COLO829 (cell line): Measurements from ENCODE around the gene SVIL.
"Not testable (repeated sequence)": the region's sequence is repeated elsewhere in the genome, so short reads cannot be mapped to it uniquely, and the experiment has no call there.

Source experiments
- DNase-seq: peaks from one replicate; pipeline ENCODE4 v3.0.0; 2012; ENCODE audit warnings: low spot score

Gene SVIL

GRCh38 chr10:29515104-29515503, 119.7 kb downstream of the SVIL start:
- DNase-seq: not testable (repeated sequence)

DNA sequence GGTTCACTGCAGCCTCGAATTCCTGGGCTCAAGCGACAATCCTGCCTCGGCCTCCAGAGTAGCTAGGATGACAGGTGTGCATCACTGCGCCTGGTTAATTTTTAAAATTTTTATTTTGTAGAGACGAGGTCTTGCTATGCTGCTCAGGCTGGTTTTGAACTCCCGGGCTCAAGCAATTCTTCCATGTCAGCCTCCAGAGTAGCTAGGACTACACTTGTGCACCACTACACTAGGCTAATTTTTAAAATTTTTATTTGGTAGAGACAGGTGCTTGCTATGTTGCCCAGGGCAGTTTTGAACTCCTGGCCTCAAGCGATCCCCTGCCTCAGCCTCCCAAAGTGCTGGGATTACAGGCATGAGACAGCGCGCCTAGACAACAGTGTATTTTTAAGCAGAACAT, 120.5 kb downstream of the SVIL start:
- no peak for DNase-seq

DNA sequence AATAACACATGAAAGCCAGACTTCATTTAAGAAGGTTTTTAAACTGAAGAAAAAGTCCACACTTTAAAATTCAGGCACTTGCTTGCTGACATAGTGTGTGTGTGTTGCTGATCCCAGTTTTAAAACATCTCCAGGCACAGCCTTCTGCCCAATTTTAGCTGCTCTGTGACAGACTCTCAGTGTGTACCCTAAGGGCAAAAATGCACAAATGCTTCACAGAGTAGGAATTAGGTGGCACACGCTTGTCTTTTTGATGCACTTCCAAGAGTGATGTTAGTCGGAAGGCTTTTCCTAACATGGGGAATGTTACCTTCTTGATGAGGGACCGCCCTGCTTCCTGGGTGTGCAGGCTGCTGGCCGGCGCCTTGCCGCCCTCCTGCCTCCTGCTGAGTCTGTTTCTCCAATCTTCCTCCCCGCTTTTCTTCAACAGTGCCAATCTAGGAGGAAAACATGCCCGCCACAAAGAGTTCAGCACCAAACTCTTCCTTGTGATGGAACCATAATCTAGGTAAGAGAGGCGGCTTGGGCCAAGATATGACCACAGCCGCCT, 122.3 kb downstream of the SVIL start:
- DNase-seq: no peak

GRCh38 chr10:29511806-29512205, 123.0 kb downstream of the SVIL start:
- DNase-seq: not testable (repeated sequence)

DNA sequence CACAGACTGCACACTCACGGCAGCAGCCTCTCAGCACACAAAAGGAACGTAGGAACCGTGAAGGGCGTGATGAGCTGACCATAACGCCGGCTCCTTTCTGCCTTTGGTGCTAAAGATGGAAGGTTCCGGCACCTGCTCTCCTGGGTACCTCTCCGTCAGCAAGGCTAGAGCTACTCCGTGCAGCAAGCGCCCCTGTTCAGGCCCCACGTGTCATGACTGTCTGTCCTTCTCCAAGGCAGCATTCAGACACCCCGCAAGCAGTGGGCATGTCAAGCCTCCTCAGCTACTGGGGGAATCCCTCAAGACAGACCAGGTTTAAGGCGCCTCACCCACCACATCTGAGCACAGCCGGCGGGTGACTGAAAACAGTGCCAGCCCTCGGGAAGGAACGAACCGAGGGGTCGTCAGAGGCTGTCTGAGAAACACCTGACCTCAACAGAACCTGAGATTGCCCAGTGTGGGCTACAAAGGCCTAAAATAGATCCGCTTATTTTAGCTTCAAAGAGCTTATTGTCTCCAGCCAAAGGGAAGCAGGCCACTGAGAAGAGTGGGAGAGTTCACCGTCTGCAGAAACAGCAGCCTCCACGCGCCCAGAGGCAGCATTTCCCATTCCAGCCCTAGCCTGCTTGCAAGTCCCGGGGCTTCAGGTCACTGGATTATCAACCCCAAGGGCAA, 124.2 kb downstream of the SVIL start:
- not testable (repeated sequence) for DNase-seq

DNA sequence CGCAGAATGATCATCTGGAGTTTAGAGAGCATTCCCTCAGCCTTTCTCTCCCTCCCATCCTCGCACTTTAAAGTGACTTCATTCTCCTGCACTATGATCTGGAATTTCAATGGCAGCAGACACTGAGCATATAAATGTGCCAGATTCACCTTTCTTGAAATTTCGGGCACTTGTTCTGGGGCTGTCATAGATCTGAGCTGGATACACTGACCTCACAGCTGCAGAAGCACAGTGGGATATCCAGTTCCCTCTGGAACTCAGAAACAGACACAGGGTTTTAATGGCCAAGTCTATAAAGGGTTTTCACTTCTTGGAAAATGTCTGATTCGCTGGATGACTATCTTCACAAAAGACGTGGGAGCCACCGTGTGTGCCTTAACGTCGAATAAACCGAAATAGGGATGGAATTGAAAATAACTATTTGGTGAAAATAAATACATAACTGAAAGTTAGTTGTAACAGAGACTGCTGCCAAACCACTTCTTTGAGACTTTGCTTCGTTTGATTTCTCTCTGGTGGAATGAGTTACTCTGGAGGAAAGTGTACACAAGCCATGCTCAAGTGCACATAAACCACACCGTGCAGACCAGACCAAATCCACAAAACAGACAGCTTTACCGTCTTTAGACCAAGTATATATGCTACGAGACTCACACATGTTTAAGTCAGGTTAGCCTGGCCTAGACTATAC, 126.1 kb downstream of the SVIL start:
- no peak for DNase-seq

DNA sequence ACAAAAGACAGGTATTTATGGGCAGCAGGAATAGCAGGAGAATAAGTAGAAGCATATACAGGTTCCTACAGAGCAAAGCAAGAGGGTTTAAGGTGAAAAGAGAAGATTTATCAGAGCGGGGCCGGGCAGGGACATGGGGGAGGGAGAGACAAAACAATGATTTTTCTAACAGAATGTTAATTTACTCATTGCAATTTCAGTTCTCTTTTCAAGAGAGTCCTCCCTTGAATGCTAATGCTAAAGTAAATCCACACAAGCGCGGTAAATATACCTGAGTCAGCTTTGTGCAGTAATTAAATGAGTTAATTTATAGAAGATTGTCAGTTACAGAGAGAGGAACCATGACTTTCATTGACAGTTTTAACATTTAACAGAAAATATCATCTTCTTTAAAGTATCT, 127.0 kb downstream of the SVIL start:
- not testable (repeated sequence) for DNase-seq

DNA sequence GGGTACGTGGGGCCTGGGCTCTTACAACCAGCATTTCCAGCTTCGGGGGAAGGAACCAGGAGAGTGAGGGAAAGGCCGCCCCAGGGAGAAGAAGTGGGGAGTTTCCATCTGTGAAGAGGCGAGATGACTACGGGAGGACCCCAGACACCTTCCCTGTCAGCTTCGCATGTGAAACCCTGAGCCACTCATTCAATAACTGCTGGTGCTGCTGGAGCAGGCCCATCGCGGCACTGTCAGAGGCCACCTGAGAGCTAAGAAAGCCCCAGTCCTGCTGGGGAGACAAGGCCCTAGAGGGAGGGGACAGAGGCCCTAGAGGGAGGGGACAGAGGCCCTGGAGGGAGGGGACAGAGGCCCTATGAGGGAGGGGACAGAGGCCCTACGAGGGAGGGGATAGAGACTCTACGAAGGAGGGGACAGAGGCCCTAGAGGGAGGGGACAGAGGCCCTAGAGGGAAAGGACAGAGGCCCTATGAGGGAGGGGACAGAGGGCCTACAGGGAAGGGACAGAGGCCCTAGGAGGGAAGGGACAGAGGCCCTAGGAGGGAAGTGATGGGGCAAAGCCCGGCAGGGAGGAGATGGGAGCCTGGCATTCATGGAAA, 128.3 kb downstream of the SVIL start:
- DNase-seq: not testable (repeated sequence)

- no peak for DNase-seq
These were observed 132.4 kb downstream of the SVIL start for GRCh38 chr10:29502351-29502750.

GRCh38 chr10:29501692-29502091, 133.1 kb downstream of the SVIL start:
- peak; percentile 29 for DNase-seq

DNA sequence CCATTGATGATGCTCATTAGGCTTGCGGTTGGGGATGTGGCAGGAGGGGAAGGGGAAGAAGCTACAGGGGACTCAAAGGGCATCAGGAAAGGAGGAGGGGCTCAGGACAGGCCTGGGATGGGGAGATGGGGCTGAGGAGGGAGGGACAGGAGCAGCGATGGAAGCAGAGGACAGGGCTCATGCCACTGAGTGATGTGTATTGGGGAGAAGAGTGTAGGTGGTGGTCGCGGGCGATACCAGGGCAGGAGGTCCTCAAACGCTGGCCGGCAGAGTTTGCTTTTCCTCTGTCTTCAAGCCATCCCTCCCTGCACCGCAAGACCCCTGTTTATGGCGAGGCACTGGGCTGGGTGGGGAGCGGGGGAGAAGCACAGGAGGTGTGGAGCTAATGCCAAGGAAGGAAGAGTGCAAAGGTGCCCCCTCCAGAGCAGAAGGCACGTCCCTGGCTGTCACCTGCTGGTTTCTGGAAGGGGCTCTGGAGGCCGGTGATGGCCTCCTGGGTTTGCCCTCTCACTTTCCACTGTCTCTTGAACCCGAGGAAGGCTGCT, 134.7 kb downstream of the SVIL start:
- DNase-seq: no peak

- peak; percentile 61 for DNase-seq
These were observed 138.2 kb downstream of the SVIL start for GRCh38 chr10:29496341-29497162.

DNA sequence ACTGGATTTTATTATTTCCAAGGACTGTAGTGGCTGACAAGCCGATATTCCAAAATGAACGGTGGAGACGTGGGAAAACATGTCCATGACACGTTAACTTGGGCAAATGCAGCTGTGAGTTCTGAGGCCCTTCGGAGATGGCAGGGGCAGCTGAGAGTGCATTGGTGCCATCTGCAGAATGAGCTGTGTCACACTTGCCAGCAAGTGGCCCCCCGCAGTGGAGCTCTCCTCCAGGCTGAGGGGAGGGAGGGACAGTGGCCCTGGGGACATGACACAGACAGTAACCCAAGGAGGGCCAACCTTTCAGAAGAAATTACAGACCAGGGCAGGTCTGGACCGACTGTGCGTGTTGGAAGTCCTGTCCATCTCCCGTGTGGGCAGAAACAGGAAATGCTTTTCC, 139.4 kb downstream of the SVIL start:
- no peak for DNase-seq

- DNase-seq: no peak
These were observed 141.1 kb downstream of the SVIL start for GRCh38 chr10:29493697-29494096.

DNA sequence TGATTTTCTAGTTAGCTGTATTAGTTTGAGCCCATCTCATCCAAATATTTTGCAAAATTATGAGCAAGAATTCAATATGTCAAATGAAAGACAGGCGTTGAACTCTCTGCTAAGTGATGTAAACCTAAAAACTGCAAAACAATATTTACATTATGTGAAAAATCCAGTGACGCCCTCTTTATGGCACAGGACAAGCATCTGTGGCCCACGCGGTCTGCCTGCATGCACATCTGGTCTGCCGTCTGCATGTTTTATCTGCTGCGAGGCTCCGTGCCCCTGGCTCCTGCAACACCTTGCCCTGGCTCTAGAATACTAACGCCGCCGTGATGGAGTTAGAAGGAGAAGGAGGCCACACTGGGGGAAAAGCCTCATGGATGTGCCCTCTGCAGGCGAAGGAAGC, 142.0 kb downstream of the SVIL start:
- no peak for DNase-seq

GRCh38 chr10:29491918-29492317, 142.9 kb downstream of the SVIL start:
- DNase-seq: no peak

DNA sequence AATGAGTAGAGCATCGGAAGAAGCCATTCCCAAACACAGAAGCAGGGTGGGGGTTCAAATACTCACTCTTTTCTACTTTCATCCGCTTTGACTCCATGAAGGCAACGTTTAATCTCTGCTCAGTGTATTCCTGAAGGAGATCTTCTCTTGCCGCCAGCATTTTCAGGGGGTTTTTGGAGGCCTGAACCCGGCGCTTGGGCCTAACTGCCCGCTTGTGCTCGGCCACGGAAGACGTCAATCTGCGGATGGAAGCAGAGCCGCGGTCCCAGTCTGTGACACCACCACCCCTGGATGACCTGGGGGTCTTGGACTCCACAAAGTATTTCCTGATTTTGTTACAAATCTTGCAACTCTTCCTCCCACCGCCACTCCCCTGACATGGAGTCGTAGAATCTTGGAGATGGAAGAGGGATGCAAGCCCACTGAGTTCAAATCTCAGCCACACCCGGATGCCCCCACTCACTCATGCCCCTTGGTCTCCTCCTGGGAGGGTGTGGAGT, 143.9 kb downstream of the SVIL start:
- DNase-seq: not testable (repeated sequence)

GRCh38 chr10:29488471-29488870, 146.3 kb downstream of the SVIL start:
- not testable (repeated sequence) for DNase-seq

GRCh38 chr10:29487884-29488266, 146.9 kb downstream of the SVIL start:
- not testable (repeated sequence) for DNase-seq

DNA sequence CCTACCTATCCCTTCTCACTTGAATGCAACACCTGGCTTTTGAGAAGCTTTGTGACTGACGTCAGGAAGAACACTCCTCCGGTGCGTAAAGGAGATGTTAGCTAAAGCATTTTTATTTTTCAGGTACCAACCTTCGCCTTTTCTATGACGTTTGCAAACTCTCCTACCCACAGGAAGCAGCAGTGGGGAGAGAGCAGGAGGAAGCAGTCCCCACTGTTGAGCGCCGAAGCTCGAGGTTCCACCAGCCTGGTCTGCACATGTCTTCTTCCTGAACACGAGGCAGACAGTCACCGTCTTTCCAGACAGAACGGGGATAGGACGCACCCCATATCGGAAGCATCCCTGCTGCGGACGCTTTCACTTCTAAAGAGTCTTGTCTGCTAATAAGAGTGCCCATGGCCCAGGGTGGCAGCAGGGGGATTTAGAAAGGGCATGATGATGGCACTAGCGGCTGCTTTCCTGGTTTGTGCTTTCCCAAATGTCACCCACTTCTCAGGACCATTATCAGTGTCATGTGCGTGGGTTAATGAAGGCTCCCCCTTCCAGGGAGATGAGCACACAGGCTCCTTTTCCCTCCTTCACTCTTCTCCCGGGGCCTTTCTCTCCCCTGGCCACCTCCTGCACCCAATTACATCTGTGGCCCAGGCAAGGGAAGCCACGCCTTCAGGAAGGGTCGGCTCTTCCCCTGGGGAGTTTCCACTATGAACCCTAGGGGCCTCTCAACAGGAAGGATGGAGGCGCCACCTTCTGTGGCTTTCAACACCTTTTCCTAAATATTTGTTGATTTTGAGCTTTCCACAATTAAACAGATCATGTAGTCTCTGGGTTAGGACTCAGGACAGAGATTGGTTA, 147.5 kb downstream of the SVIL start:
- DNase-seq: not testable (repeated sequence)

DNA sequence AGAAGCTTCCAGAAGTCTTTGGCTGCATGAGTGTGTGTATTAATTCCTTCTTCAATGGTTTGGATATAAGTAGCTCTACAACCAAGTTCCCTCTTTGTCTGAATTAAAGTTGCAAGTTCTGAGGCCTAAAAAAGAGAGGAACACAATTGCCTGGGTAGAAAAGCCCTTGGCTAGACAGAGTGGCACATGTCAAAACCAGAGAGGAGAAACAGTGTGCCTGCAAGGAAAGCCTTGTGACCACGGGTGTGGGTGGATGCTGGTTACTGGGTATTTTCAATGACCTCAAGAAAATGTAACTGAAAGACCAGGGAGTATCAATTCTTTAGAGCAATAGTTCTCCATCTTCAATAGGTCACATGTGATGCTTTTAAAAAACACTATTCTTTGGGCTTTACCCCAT, 148.3 kb downstream of the SVIL start:
- DNase-seq: no peak
